RWPE1 (cell line): Measurements from ENCODE around the gene KLF7.

Experiments used
- CTCF ChIA-PET: fragments of 350-600 bp; sonication (Branson Sonifier 250); formaldehyde crosslinking; extraction: SDS; loops from one replicate; lab custom pipeline; 2021; lab: Yijun Ruan, JAX
- POLR2A ChIA-PET: fragments of 400-600 bp; formaldehyde crosslinking; extraction: SDS; loops from one replicate; lab custom pipeline; 2020; ENCODE audit warnings: antibody characterized with exemption; ENCODE audit not compliant: low non-redundant PET; lab: Yijun Ruan, JAX
- DNase-seq: peaks from one replicate; pipeline ENCODE4 v3.0.0; 2012; ENCODE audit warnings: low spot score
- H3K27ac ChIP-seq: fragments of 450-650 bp; 2 replicates; pipeline ENCODE4 v1.5.1; 2017
- CTCF ChIP-seq: fragments of 450-650 bp; conservative IDR thresholded peaks from 2 replicates; pipeline ENCODE4 v1.5.1; 2017; ENCODE audit warnings: low read depth, mild to moderate bottlenecking

Gene KLF7

DNA sequence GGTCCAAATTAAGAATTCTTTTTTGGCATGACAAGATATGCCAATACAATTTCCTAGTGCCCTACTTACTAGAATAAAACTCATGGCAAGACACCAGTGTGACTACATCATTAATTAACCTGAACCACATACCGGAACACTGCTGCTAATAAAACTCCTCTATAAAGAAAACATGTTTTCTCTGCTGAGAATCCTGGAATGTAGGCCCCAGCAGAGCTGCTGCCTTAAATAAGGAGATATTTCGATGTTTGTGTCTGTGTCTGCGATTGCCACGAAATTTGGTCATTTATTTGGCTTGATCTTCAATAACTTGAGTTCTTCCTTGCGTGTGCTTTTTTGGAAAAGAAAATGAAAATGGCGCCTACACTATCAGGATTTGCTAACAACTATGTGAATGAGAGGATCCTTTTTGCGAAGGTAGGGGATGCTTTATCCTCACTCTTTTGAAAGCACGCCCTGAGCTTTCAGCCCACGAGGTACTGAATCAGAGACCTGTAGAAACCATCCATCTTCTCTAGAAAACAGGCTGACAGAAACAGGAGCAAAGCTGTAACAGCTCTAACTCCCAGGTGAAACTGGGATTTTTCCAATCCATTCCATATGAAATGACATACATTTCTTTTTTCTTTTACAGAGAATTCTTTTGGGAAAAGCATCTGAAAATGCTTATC lies 27.0 kb downstream of the KLF7 start:
- no peak for TF ChIP-seq CTCF
- no peak for DNase-seq
- no peak overlapping the region for H3K27ac ChIP-seq
- POLR2A ChIA-PET = no interaction called here
- CTCF ChIA-PET = no interaction called here

- H3K27ac ChIP-seq = no peak overlapping the region
- DNase-seq = no peak
- TF ChIP-seq CTCF = no peak
- CTCF ChIA-PET = no interaction called here
- POLR2A ChIA-PET = no interaction called here
Measured at GRCh38 chr2:207137596-207138337, 28.0 kb downstream of the KLF7 start.

DNA sequence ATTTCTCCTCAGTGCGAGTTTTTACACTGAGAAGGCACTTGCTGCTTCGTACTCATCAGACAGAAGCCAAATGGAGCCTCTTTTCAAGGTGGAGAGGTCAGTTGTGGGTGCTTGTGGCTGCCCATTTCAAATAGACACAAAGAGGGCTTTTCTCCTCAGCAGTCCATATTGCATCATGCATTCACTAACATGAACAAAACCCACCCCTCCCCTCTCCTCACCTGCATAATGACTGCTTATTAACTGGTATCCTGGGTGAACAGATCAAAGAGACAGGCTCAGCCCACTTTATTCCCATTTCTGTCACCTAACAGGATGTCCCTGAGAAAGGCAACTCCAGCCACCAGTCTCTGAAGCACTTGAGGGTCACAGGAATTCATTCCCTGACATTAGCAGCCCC lies 28.9 kb downstream of the KLF7 start:
- TF ChIP-seq CTCF = no peak
- H3K27ac ChIP-seq = no peak overlapping the region
- DNase-seq = no peak
- ChIA-PET CTCF (interaction anchor here (0.7 to 1.3 kb wide), 2 partner anchors 11 to 322 kb away, joined by 3 to 4 read pairs; no protein-coding TSS in a partner anchor), POLR2A (no interaction called here)

GRCh38 chr2:207135801-207136457 lies 29.8 kb downstream of the KLF7 start:
- no peak overlapping the region for H3K27ac ChIP-seq
- ChIA-PET POLR2A (no interaction called here), CTCF (interaction anchor here (1.3 kb wide), 1 partner anchor 12 kb away, joined by 3 read pairs; no protein-coding TSS in a partner anchor)
- no peak for DNase-seq
- no peak for TF ChIP-seq CTCF

DNA sequence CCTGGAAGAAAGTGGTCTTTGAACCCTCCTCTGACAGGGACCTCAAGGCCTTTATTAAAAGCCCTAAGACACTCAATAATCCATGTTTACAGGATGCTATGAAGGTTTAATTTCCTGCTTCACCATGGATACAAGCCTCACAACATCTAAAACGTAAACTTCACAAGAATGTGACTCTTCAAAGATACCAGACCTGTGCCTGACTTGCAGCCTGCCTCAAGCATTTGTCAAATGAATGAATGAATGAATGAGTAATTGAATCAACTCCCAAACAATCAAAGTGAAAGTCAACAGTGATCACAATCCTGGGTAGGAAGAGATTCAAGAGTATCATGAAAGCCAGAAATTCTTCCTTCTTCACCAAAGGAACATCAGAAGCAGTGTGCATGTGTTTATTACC lies 30.4 kb downstream of the KLF7 start:
- ChIA-PET CTCF (no interaction called here), POLR2A (no interaction called here)
- DNase-seq = peak; percentile 54
- no peak for TF ChIP-seq CTCF
- H3K27ac ChIP-seq = no peak overlapping the region

DNA sequence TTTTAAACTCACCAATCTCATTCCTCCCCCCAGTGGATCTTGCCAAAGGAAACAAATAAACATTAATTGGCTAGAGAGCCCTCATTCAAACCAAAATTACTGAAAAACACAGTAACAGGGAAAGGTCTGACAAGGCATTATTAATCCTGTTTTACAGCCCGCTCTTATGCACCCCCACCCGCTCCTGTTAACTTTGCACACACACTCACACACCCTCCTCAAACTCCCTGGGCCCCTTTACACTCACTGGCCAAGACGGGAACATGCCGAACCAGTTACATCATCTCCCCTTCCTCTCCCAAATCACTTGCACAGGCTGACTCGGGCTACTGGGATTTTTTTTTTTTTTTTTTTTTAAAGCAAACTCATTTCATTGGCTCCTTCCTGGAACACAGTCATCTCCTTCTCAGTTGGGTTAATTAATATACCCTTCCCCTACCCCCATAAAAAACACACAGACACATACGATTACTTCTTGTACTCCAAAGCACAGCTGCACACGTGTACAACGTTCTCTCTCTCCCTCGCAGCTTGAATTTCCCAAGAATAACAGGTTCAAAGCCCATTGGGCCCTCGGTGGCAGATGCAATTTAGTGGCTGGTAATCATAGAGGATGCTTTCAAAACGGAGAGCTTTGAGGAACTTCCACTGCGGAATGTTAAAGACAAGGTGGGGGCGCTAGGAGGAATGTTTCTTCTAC lies 31.8 kb downstream of the KLF7 start:
- ChIA-PET POLR2A (no interaction called here), CTCF (interaction anchor here (0.6 to 0.7 kb wide), 2 partner anchors 9 to 210 kb away, joined by 3 read pairs; no protein-coding TSS in a partner anchor)
- peak overlapping the region; percentile 62 for H3K27ac ChIP-seq
- peak; percentile 77 for DNase-seq
- no peak for TF ChIP-seq CTCF
